GM12873 (cell line): ENCODE data around the gene TLE3.

Experiments used
- TF ChIP-seq, protein P1 (sequence below): IDR thresholded peaks from 2 replicates; pipeline ENCODE4 v1.5.1; 2012; ENCODE audit warnings: low read depth, mild to moderate bottlenecking, moderate library complexity, low read length, control low read depth; ENCODE audit not compliant: insufficient read depth; ENCODE audit errors: missing control alignments

TLE3 gene

DNA sequence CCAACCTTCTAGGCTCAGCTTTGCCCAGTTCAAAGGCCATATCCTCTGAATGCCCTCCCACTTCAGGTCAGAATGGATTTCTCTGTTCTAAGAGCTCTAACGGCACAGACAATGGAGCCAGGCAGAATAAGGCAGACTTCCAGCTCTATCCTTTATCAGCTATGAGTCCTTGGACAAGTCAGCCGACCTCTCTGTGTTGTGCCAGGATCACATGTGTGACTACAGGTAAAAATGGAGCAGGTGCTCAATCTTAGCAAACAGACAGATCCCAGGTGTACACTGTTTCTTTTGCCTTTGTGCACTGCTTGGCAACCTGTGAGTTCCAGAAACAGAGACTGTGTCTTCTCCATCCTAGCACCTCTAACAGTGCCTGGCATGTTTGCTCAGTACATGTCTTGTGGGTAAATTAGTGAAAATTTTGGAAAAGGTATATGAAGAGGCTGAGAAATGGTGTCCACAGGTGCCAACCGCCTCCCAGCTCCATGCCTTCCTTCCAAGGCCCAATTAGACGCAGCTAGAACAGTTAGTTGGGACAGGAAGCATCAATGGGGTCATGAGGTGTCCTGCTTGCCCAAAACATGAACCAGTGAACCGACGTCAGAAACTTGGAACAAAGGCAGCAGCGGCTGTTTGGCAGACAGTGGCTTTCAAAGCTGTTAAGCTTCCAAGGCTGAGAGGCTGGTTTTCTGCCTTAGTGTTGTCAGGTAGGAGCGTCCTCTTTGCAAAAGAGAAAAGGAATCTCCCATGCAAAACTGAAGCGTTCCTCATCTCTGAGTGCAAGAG is 28.7 kb downstream of the TLE3 start:
- TF ChIP-seq, protein P1, sequence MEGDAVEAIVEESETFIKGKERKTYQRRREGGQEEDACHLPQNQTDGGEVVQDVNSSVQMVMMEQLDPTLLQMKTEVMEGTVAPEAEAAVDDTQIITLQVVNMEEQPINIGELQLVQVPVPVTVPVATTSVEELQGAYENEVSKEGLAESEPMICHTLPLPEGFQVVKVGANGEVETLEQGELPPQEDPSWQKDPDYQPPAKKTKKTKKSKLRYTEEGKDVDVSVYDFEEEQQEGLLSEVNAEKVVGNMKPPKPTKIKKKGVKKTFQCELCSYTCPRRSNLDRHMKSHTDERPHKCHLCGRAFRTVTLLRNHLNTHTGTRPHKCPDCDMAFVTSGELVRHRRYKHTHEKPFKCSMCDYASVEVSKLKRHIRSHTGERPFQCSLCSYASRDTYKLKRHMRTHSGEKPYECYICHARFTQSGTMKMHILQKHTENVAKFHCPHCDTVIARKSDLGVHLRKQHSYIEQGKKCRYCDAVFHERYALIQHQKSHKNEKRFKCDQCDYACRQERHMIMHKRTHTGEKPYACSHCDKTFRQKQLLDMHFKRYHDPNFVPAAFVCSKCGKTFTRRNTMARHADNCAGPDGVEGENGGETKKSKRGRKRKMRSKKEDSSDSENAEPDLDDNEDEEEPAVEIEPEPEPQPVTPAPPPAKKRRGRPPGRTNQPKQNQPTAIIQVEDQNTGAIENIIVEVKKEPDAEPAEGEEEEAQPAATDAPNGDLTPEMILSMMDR, result no peak

DNA sequence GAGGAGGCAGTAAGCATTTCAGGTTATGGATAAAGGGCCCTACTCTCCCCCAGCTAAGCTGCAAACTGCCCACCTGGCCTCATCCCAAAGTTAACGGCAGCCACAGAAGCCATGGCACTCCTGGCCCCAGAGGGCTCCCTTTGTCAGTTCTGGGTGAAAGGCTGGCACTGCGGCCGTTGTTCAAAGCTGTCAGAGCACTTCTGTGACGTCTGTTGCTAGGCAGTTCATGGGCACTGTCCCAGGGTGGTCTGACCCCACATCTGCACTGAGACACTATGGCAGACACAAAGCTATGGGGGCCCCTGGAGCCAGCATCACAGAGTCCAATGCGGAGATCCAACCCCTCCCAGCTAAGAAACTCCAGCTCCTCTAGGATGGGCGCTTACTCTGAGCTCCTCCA is 30.0 kb downstream of the TLE3 start:
- TF ChIP-seq, protein P1, result no peak

DNA sequence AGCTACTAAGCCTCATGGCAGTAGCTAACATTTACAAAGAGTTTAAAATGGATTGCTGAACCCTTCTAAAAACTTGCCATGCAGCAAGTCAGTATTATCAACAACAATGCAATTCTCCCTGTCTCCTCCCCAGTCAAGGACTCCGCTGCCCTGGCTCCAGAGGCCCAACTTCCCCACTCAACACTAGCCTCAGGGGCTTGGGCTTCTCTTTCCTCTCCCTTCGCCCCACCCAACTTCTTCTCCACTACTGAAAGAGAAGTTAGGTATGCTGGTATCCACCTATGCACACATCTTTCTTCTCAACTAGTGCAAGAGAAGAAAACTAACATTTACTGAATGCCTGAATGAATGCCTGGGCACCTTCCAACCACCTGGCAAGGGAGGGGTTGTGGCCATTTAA is 30.7 kb downstream of the TLE3 start:
- TF ChIP-seq, protein P1, result no peak

DNA sequence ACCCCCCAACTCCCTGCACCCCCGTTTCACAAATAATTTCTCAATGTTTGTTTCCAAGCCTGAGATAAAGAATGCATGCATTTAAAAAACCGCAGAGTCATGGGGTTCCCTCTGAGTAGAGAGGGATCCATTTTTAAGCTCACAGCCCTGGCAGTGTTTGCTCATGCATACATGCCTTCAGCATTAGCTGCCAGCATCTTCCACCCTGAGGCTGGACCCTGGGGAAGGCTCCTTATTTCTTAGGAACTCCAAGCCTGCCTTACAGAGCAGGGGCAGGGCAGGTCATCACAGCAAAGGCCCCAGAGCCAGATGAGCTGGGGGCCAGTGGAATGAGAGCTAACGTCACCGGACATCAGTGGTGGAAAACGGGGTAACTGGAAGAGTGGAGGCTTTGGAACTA is 31.3 kb downstream of the TLE3 start:
- TF ChIP-seq, protein P1, result no peak

DNA sequence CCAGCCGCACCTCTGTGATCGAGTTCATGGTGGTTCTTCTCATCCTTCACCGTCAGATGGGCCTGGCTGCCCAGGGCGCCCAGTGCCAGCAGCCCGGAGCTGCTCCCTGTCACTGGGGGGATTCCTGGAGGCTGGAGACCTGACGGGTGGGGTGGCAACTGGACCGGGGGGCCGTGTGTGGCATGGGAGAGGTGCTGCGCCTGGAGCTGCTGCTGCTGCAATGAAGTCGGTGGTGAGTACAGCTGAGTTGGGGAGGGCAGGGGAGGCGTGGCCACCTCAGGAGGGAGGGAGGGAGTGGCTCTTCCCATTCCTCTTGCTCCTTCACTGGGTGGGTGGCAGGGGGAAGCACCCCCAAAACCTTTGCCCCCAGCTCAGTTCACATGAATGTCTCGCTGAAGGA is 31.7 kb downstream of the TLE3 start:
- TF ChIP-seq, protein P1, result no peak

DNA sequence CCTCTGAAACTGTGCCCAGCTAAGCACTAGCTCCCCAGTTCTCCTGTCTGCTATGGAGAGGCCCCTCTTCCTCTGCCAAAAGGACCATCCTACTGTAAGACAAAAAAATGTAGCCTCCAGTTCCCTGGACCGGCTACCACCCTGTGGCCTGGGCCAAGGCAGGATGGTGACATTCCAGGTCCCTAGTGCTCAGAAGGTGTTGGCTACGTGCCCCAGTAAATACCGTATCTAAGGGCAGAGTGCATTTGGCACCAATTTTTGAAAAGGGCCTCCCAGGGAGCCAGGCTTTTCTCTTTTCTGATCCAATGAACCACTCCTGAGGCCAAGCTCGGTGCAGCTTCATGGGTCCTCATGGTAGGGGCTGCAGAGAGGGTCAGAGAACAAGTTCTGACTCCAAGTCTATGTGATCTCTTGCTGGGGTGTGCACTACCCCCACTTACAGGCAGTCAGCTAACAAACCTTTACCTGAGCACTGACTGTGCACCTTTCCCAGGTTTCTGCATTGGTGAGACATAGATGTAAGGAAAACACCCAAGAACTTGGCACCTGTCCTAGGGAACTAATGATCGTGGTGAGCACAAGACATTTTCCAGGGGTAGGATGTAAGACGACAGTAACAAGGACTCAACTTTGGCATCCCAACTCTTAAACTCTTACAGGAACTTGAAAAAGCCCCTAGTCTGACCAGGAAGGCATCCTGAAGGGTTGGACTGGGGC is 32.6 kb downstream of the TLE3 start:
- TF ChIP-seq, protein P1, result no peak

DNA sequence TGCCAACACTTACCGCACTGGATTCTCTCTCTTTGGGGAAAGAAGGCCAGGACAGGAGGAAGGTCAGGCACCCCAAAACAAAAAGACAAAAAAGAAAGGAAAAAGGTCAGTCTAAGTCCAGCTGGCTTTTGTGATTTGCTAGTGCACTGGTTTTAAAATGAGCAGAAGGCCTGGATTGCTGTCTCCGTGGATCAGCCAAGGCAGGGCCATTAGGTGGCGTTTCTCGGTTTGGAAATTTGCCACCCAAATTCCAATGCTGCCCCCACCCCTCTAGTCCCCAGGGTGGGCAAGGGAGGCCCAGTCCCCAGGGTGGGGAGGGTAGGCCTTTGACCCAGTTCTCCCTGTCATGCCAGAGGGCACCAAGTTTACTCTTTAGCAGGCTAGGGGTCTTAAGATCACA is 33.3 kb downstream of the TLE3 start:
- TF ChIP-seq, protein P1, result no peak
